ENCODE measurements around the gene MED16.

The MED16 gene

GRCh38 chr19:918481-919198, 25.7 kb upstream of the MED16 start:
- H3K9me3 ChIP-seq (ENCODE audit: insufficient read depth, low read length): no peaks in the 10 kb centered on the region
- H3K27me3 ChIP-seq (ENCODE audit: low read length): no peaks in the 10 kb centered on the region
- no peak overlapping the region for H3K27ac ChIP-seq (ENCODE audit: low read depth, low read length)
- H3K36me3 ChIP-seq (ENCODE audit: low read length): no peaks in the 10 kb centered on the region
- no peaks in the 10 kb centered on the region for H3K79me2 ChIP-seq (ENCODE audit: insufficient read depth, low read length)
- H2AFZ ChIP-seq (ENCODE audit: low read depth, low read length, severe bottlenecking): no peak overlapping the region
- H3K4me2 ChIP-seq (ENCODE audit: low read depth, low read length, poor library complexity, severe bottlenecking): no peak overlapping the region
- no peak overlapping the region for H3K4me3 ChIP-seq (ENCODE audit: insufficient read depth, low read length, poor library complexity, severe bottlenecking)
- H3K9ac ChIP-seq (ENCODE audit: low read length): no peak overlapping the region
- TF ChIP-seq CTCF (IDR thresholded peaks at IDR 0.05; ENCODE audit: insufficient read depth, low read length, poor library complexity, severe bottlenecking) (no peak), EZH2phosphoT487 (conservative IDR thresholded peaks at IDR 0.05; ENCODE audit: low read length) (no peak)
- H3F3A ChIP-seq (ENCODE audit: insufficient read depth): peaks cover 4% of the 10 kb centered on the region; the same call in 1 of the 2 replicates
- H3K9me2 ChIP-seq (replicated peaks; ENCODE audit: insufficient read depth, low read length): no peaks in the 10 kb centered on the region
- no peaks in the 10 kb centered on the region for H4K20me1 ChIP-seq (ENCODE audit: low read depth, low read length)

- Histone ChIP-seq H4K20me1 (ENCODE audit: low read depth, low read length) (no peaks in the 10 kb centered on the region), H2AFZ (ENCODE audit: low read depth, low read length, severe bottlenecking) (no peak overlapping the region), H3K79me2 (ENCODE audit: insufficient read depth, low read length) (no peaks in the 10 kb centered on the region), H3K9me3 (ENCODE audit: insufficient read depth, low read length) (no peaks in the 10 kb centered on the region), H3K9me2 (replicated peaks; ENCODE audit: insufficient read depth, low read length) (no peaks in the 10 kb centered on the region), H3K27ac (ENCODE audit: low read depth, low read length) (no peak overlapping the region), H3K36me3 (ENCODE audit: low read length) (no peaks in the 10 kb centered on the region), H3F3A (ENCODE audit: insufficient read depth) (peaks cover 4% of the 10 kb centered on the region; the same call in 1 of the 2 replicates), H3K27me3 (ENCODE audit: low read length) (no peaks in the 10 kb centered on the region), H3K9ac (ENCODE audit: low read length) (no peak overlapping the region), H3K4me2 (ENCODE audit: low read depth, low read length, poor library complexity, severe bottlenecking) (no peak overlapping the region), H3K4me3 (ENCODE audit: insufficient read depth, low read length, poor library complexity, severe bottlenecking) (no peak overlapping the region)
- no peak for TF ChIP-seq CTCF (IDR thresholded peaks at IDR 0.05; ENCODE audit: insufficient read depth, low read length, poor library complexity, severe bottlenecking)
- TF ChIP-seq EZH2phosphoT487 (conservative IDR thresholded peaks at IDR 0.05; ENCODE audit: low read length): no peak
These were observed 25.1 kb upstream of the MED16 start for GRCh38 chr19:918152-918437.

GRCh38 chr19:917323-918151, 24.6 kb upstream of the MED16 start, which contains the start of gene KISS1R:
Gene KISS1R, plus strand, starts transcription at chr19:917333. Its CDS starts 170 bp downstream, at chr19:917503.
- H3K79me2 ChIP-seq (ENCODE audit: insufficient read depth, low read length): no peaks in the 10 kb centered on the region
- no peak within 1 kb of the TSS for H3K9ac ChIP-seq (ENCODE audit: low read length)
- H3F3A ChIP-seq (ENCODE audit: insufficient read depth): peaks cover 4% of the 10 kb centered on the region; the same call in 1 of the 2 replicates
- no peaks in the 10 kb centered on the region for H3K9me2 ChIP-seq (replicated peaks; ENCODE audit: insufficient read depth, low read length)
- H3K27ac ChIP-seq (ENCODE audit: low read depth, low read length): no peak within 1 kb of the TSS
- H3K27me3 ChIP-seq (ENCODE audit: low read length): no peaks in the 10 kb centered on the region
- no peak within 1 kb of the TSS for H3K4me3 ChIP-seq (ENCODE audit: insufficient read depth, low read length, poor library complexity, severe bottlenecking)
- H3K36me3 ChIP-seq (ENCODE audit: low read length): no peaks in the 10 kb centered on the region
- no peaks in the 10 kb centered on the region for H4K20me1 ChIP-seq (ENCODE audit: low read depth, low read length)
- no peak within 1 kb of the TSS for H3K4me2 ChIP-seq (ENCODE audit: low read depth, low read length, poor library complexity, severe bottlenecking)
- no peak within 1 kb of the TSS for H2AFZ ChIP-seq (ENCODE audit: low read depth, low read length, severe bottlenecking)
- no peak for TF ChIP-seq EZH2phosphoT487 (conservative IDR thresholded peaks at IDR 0.05; ENCODE audit: low read length)
- peak; percentile 44 for TF ChIP-seq CTCF (IDR thresholded peaks at IDR 0.05; ENCODE audit: insufficient read depth, low read length, poor library complexity, severe bottlenecking)
- no peaks in the 10 kb centered on the region for H3K9me3 ChIP-seq (ENCODE audit: insufficient read depth, low read length)
